Upper lobe of right lung (tissue), 1 donor: ENCODE data around the gene ADIRF. TPM values are rescaled to one million over a fixed set of nuclear protein-coding genes. Genes with fewer than 3 reads are reported as not detected.

Source experiments
- ATAC-seq: fragments of 200-7000 bp; cut with Tn5 transposase; one replicate; pipeline ENCODE4 v1.9.1; 2020; ENCODE audit warnings: mild to moderate bottlenecking, moderate library complexity
- DNase-seq: peaks from one replicate; pipeline ENCODE4 v3.0.0-alpha.2; 2020
- H3K27ac ChIP-seq: fragments of 200-600 bp; one replicate; pipeline ENCODE4 v1.8.0; 2022
- H3K27me3 ChIP-seq: fragments of 200-600 bp; one replicate; pipeline ENCODE4 v1.8.0; 2022; ENCODE audit warnings: mild to moderate bottlenecking
- H3K36me3 ChIP-seq: fragments of 200-600 bp; one replicate; pipeline ENCODE4 v1.8.0; 2022
- H3K4me1 ChIP-seq: fragments of 200-600 bp; one replicate; pipeline ENCODE4 v1.8.0; 2022
- H3K4me3 ChIP-seq: fragments of 200-600 bp; one replicate; pipeline ENCODE4 v1.8.0; 2022; ENCODE audit warnings: mild to moderate bottlenecking
- H3K9me3 ChIP-seq: fragments of 200-600 bp; one replicate; pipeline ENCODE4 v1.8.0; 2022
- intact Hi-C: fragments of 100-400 bp; cut with DNase I; formaldehyde crosslinking; loops from one replicate; pipeline ENCODE4 v1.11.0; 2022
- total RNA-seq: library from RNA; stranded (reverse); fragmentation: NEBNext Ultra II Directional; extraction: Animal tissue kit (Norgen Biotek cat#: 25700); gene quantifications from one replicate; pipeline ENCODE4 v1.2.1, GENCODE V29; 2021
- TF ChIP-seq, protein P1 (sequence below): fragments of 200-600 bp; IDR thresholded peaks from one replicate; pipeline ENCODE4 v1.8.0; 2022; ENCODE audit warnings: antibody characterized with exemption
- donor health status: DM: no; HTN: yes; CAD: no; lungs with severe emphysema.

The ADIRF gene
- total RNA-seq, 1 donor from 2014 or later, result 155 TPM

DNA sequence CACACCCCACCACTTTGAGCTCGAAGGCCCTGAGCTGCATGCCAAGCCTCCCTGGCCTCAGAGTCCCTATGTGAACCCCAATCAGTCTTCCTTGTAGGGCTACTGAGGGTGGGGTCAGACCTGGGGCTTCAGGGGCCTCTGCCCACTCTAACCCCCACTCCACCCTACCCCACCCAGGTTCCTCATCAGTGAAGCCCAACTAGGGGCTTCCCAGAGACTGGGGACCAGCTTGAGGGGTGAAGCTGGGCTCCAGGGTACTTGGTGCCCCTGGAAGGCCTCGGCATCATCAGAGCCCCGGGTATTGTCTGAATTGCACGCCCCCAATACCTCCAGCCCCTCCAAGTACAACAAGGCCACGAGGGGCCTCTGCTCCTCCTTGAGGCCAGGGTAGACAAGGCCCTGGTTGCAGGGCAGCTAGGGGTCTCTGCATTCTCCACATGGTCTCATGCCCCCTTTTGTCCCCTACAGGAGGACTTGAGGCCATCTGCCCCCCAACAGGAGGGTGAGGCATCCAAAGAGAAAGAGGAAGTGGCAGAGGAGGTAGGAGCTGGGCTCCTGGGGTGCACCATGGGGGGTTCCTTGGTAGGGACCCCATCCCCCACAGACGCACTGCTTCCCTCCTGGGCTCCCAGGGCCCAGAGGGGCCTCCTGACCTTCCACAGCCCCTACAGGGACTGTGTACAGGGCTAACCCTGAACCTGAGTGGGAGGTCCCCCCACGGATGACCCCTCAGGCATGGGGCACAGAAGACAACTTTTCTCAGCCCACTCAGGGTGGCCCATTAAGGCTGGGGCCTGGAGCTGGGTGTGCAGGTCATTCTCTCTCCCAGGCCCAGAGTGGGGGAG lies 5.9 kb upstream of the ADIRF start:
- TF ChIP-seq, protein P1, sequence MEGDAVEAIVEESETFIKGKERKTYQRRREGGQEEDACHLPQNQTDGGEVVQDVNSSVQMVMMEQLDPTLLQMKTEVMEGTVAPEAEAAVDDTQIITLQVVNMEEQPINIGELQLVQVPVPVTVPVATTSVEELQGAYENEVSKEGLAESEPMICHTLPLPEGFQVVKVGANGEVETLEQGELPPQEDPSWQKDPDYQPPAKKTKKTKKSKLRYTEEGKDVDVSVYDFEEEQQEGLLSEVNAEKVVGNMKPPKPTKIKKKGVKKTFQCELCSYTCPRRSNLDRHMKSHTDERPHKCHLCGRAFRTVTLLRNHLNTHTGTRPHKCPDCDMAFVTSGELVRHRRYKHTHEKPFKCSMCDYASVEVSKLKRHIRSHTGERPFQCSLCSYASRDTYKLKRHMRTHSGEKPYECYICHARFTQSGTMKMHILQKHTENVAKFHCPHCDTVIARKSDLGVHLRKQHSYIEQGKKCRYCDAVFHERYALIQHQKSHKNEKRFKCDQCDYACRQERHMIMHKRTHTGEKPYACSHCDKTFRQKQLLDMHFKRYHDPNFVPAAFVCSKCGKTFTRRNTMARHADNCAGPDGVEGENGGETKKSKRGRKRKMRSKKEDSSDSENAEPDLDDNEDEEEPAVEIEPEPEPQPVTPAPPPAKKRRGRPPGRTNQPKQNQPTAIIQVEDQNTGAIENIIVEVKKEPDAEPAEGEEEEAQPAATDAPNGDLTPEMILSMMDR, result no peak
- no peaks in the 10 kb centered on the region for H3K27me3 ChIP-seq
- no peak for ATAC-seq
- H3K9me3 ChIP-seq, result no peaks in the 10 kb centered on the region
- no peak overlapping the region for H3K4me3 ChIP-seq
- DNase-seq, result no peak
- H3K27ac ChIP-seq, result no peak overlapping the region
- intact Hi-C loops, result no loop called here
- H3K36me3 ChIP-seq, result no peaks in the 10 kb centered on the region
- peaks cover 30% of the 10 kb centered on the region for H3K4me1 ChIP-seq

DNA sequence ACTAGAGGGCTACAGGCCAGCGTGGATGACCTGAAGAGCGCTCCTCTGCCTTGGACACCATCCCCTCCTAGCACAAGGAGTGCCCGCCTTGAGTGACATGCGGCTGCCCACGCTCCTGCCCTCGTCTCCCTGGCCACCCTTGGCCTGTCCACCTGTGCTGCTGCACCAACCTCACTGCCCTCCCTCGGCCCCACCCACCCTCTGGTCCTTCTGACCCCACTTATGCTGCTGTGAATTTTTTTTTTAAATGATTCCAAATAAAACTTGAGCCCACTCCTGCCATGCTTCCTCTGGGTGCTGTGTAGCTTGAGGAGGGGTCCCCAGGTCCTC lies 5.3 kb upstream of the ADIRF start:
- Histone ChIP-seq H3K27me3 (no peaks in the 10 kb centered on the region), H3K36me3 (no peaks in the 10 kb centered on the region), H3K4me3 (no peak overlapping the region), H3K27ac (no peak overlapping the region), H3K9me3 (no peaks in the 10 kb centered on the region), H3K4me1 (peaks cover 35% of the 10 kb centered on the region)
- intact Hi-C loops, result no loop called here
- TF ChIP-seq, protein P1, result no peak
- no peak for DNase-seq
- no peak for ATAC-seq

DNA sequence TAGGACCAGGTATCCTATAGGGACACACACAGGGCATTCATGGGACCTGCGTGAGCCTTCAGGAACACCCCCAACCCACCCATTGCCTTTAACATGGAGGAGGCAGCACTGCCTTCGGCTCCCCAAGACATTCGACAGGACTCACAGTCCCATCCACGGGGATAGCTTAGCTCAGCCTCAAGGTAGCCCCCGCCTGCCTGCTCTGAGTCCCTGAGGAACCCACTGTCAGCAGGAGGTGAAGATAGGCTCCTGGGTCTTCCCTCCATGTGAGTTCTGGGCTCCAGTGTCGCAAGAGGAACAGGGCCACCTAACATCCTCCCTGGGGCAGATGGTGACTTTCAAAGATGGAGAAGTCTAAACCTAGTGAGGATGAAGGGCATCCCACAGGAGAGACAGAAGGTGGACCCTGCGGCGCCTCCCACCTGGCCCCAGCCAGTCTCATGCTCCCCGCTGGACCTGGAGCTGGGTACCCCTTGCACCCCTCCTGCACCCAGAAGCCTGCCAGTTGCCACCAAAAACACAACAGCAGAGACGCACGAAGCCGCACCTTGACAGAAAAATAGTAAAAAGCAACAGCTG lies 4.9 kb upstream of the ADIRF start:
- no peaks in the 10 kb centered on the region for H3K27me3 ChIP-seq
- H3K9me3 ChIP-seq, result no peaks in the 10 kb centered on the region
- ATAC-seq (no peak), DNase-seq (no peak)
- no peak overlapping the region for H3K27ac ChIP-seq
- no peak overlapping the region for H3K4me3 ChIP-seq
- TF ChIP-seq, protein P1, result no peak
- H3K36me3 ChIP-seq, result no peaks in the 10 kb centered on the region
- H3K4me1 ChIP-seq, result peaks cover 35% of the 10 kb centered on the region
- intact Hi-C loops, result no loop called here

DNA sequence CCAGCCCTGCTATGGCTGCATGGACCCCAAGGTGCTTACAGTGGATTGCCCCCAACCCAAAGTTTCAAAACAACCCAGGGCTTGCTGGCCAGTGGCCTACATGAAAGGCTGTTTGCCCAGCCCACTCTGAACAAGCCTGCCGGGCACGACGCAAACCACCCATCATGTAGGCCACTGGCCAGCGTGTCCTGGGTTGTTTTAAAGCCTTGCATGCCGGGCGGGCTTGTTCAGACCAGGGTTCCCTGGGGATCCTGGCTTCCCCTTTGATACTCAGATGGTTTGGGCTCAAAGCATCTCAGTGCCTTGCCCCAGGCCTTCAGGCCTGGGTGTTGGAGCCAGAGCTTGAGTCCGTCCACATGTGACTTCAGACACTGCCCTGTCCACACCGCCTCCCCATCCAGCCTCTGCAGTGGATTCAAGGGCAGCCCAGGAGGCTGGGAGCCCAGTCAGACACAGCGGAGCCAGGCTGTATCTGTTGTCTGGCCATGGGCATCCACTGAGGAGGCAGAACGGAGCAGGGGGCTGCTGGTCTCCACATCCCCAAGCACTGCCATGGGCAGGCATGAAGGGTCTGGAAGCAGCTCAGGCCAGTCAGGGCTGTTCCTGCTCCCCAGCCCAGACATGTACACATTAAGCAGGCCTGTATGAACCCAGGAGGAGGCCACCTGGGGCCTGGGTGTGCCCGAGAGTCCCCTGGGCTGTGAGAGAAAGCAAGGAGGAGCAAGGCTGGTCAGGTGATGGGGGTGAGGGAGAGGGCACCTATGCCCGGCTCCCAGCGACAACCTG lies 4.0 kb upstream of the ADIRF start:
- Histone ChIP-seq H3K27me3 (no peaks in the 10 kb centered on the region), H3K27ac (no peak overlapping the region), H3K4me1 (peaks cover 30% of the 10 kb centered on the region), H3K36me3 (no peaks in the 10 kb centered on the region), H3K9me3 (no peaks in the 10 kb centered on the region), H3K4me3 (no peak overlapping the region)
- intact Hi-C loops, result no loop called here
- no peak for DNase-seq
- ATAC-seq, result no peak
- TF ChIP-seq, protein P1, result no peak

DNA sequence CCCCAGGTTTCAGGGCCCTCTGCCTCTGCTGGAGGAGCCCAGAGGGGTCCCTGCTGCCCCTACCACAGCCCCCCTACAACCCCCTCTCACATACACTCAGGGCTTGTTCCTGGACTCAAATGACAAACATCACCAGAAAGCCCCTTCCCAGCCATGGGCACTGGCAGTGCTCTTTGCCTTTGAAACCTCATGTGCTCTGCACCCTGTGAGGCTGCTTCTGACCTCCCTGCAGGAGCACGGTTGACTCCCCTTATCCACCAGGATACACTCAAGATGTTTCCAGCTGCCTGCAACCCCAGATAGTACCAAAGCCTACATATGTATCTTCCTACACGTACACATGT lies 3.5 kb upstream of the ADIRF start:
- no peak overlapping the region for H3K4me3 ChIP-seq
- no peak overlapping the region for H3K27ac ChIP-seq
- H3K4me1 ChIP-seq, result peaks cover 30% of the 10 kb centered on the region
- ATAC-seq (no peak), DNase-seq (no peak)
- intact Hi-C loops, result no loop called here
- no peaks in the 10 kb centered on the region for H3K27me3 ChIP-seq
- no peaks in the 10 kb centered on the region for H3K9me3 ChIP-seq
- TF ChIP-seq, protein P1, result no peak
- H3K36me3 ChIP-seq, result no peaks in the 10 kb centered on the region
